Endothelial cell of umbilical vein (primary cell): Measurements from ENCODE around the gene COX14. TPM values are rescaled to one million over a fixed set of nuclear protein-coding genes. Genes with fewer than 3 reads are reported as not detected.
"Not testable (repeated sequence)": the region's sequence is repeated elsewhere in the genome, so short reads cannot be mapped to it uniquely, and the experiment has no call there.

Experiments used
- BruUV-seq: library from RNA; stranded (reverse); fragments of 400-500 nt; replicated peaks from 2 replicates; lab custom pipeline; 2021; lab: Mats Ljungman, UMichigan
- CTCF ChIA-PET: fragments of 300-600, 350-600 bp; sonication (Branson Sonifier 250); formaldehyde crosslinking; loops from one replicate; lab custom pipeline; 2021; ENCODE audit warnings: antibody characterized with exemption, inconsistent platforms; lab: Charles Lee
- POLR2A ChIA-PET: fragments of 300-600, 350-600 bp; sonication (Branson Sonifier 250); formaldehyde crosslinking; loops from one replicate; lab custom pipeline; 2021; ENCODE audit warnings: antibody characterized with exemption, inconsistent platforms; lab: Charles Lee
- DNase-seq: peaks from one replicate; pipeline ENCODE4 v3.0.0-alpha.2; 2011; ENCODE audit warnings: low read depth, low spot score
- FAIRE-seq: peaks from 2 replicates; lab custom pipeline; 2011; peaks lifted over from hg19 to GRCh38; lab: Jason Lieb, UNC
- H2AFZ ChIP-seq: 2 replicates; pipeline ENCODE4 v1.6.0; 2012; ENCODE audit warnings: low read depth, low read length, control low read depth, inconsistent platforms
- H3K27ac ChIP-seq: 2 replicates; pipeline ENCODE4 v1.5.1; 2011; ENCODE audit warnings: low read depth, mild to moderate bottlenecking, control low read depth, low read length, moderate library complexity; ENCODE audit not compliant: insufficient read depth
- H3K27me3 ChIP-seq, 2 experiments: 2 replicates each; pipeline versions ENCODE4 v1.6.0 to v1.6.1; 2011; ENCODE audit warnings: low read length in 2 of 2, mixed read lengths in 1 of 2; ENCODE audit not compliant: control insufficient read depth in 2 of 2, insufficient read depth in 2 of 2
- H3K36me3 ChIP-seq, 2 experiments: 2 replicates in 1 of 2; 3 replicates in 1 of 2; pipeline ENCODE4 v1.5.1; 2011; ENCODE audit warnings: low read length in 2 of 2, mild to moderate bottlenecking in 1 of 2, moderate library complexity in 1 of 2; ENCODE audit not compliant: control insufficient read depth in 2 of 2, insufficient read depth in 2 of 2; ENCODE audit errors: extremely low read depth in 1 of 2
- H3K4me1 ChIP-seq: 3 replicates; pipeline ENCODE4 v1.5.1; 2011; ENCODE audit warnings: mild to moderate bottlenecking, low read length; ENCODE audit not compliant: control insufficient read depth, insufficient read depth; ENCODE audit errors: extremely low read depth
- H3K4me2 ChIP-seq: 2 replicates; pipeline ENCODE4 v1.6.1; 2011; ENCODE audit warnings: low read length, control low read depth, mixed read lengths; ENCODE audit not compliant: insufficient read depth
- H3K4me3 ChIP-seq, 3 experiments: fragments of 200-600 bp in 1 of 3; sonication (generic), shearing (Covaris generic) in 1 of 3; replicated peaks in 1 of 3; 2 replicates each; pipeline ENCODE4 v1.5.1; 2011 to 2016; ENCODE audit warnings: control low read depth in 3 of 3, low read length in 3 of 3, mild to moderate bottlenecking in 2 of 3, inconsistent platforms in 1 of 3, low read depth in 1 of 3, moderate library complexity in 1 of 3; ENCODE audit not compliant: insufficient read depth in 1 of 3
- H3K79me2 ChIP-seq: 2 replicates; pipeline ENCODE4 v1.6.0; 2012; ENCODE audit warnings: low read length, inconsistent platforms; ENCODE audit not compliant: control insufficient read depth, insufficient read depth
- H3K9ac ChIP-seq: replicated peaks from 2 replicates; pipeline ENCODE3; 2011; ENCODE audit warnings: low read length, control low read depth; ENCODE audit not compliant: insufficient read depth; ENCODE audit errors: extremely low read depth
- H3K9me1 ChIP-seq: replicated peaks from 3 replicates; pipeline ENCODE4 v1.6.0; 2011; ENCODE audit warnings: mild to moderate bottlenecking, low read length; ENCODE audit not compliant: control insufficient read depth, insufficient read depth; ENCODE audit errors: extremely low read depth
- H3K9me3 ChIP-seq: replicated peaks from 2 replicates; pipeline ENCODE4 v1.5.1; 2012; ENCODE audit warnings: low read length, inconsistent platforms; ENCODE audit not compliant: control insufficient read depth, insufficient read depth
- H4K20me1 ChIP-seq: replicated peaks from 2 replicates; pipeline ENCODE3; 2011; ENCODE audit warnings: mild to moderate bottlenecking, low read length; ENCODE audit not compliant: control insufficient read depth, insufficient read depth; ENCODE audit errors: extremely low read depth
- EZH2 ChIP-seq: IDR thresholded peaks from 2 replicates; pipeline ENCODE4 v1.6.1; 2012; ENCODE audit warnings: borderline replicate concordance, low read depth, mild to moderate bottlenecking, moderate library complexity, low read length, inconsistent platforms; ENCODE audit not compliant: severe bottlenecking
- MYC ChIP-seq: IDR thresholded peaks from one replicate; pipeline ENCODE4 v1.6.1; 2011; ENCODE audit warnings: mild to moderate bottlenecking, low read depth, low read length
- dilution Hi-C: fragments of 300-500 bp; cut with MboI; formaldehyde crosslinking; loops from one replicate; pipeline ENCODE4 v1.15.0; 2019; ENCODE audit warnings: low sequenced_read_pairs; ENCODE audit not compliant: extremely low pct_ligation_motif_present
- intact Hi-C: fragments of 100-400 bp; cut with micrococcal nuclease; formaldehyde crosslinking; loops from one replicate; pipeline ENCODE4 v1.10.0; 2022
- polyA plus RNA-seq, 4 experiments: library from polyadenylated mRNA; depleted of rRNA in 3 of 4; stranded (reverse) in 3 of 4; unstranded in 1 of 4; fragments of >200 nt; gene quantifications; 2 replicates each; pipeline versions ENCODE4 v1.2.1 to v1.2.3, GENCODE V29; 2011 to 2012; ENCODE audit warnings: missing spikeins in 1 of 4
- total RNA-seq: library from RNA; stranded (reverse); gene quantifications from 2 replicates; pipeline ENCODE4 v1.2.3, GENCODE V29; 2021

The COX14 gene
- total and polyA plus RNA-seq, 2 donors (not counting 3 experiments of a cell fraction or from before 2014, with no cell fraction given), result 40.3 to 106 TPM

- H3K4me2 ChIP-seq, H3K36me3 ChIP-seq, H3K9me3 ChIP-seq, POLR2A ChIA-PET, H3K4me3 ChIP-seq, dilution Hi-C loops, H3K27me3 ChIP-seq, H3K27ac ChIP-seq, H3K4me1 ChIP-seq, H3K9me1 ChIP-seq, intact Hi-C loops, DNase-seq, H4K20me1 ChIP-seq, BruUV-seq, FAIRE-seq, H3K9ac ChIP-seq, H2AFZ ChIP-seq: not testable (repeated sequence)
- H3K79me2 ChIP-seq, result peaks cover 34% of the 10 kb centered on the region
- CTCF ChIA-PET, result interaction anchor here (0.8 to 2.4 kb wide), 5 partner anchors 12 to 312 kb away, joined by 3 to 14 read pairs (median 5); partner anchors contain the start of genes CERS5 and COX14
These were observed 42.9 kb downstream of the COX14 start for GRCh38 chr12:50154947-50155346.

GRCh38 chr12:50156641-50157040 is 44.6 kb downstream of the COX14 start:
- H3K9ac ChIP-seq, result no peak overlapping the region
- H3K79me2 ChIP-seq, result peaks cover 39% of the 10 kb centered on the region
- no peak for DNase-seq
- dilution Hi-C loops (no loop called here), intact Hi-C loops (no loop called here)
- no peak overlapping the region for H3K4me3 ChIP-seq
- ChIA-PET POLR2A (interaction anchor here (0.6 kb wide), 1 partner anchor 55 kb away, joined by 3 read pairs; no protein-coding TSS in a partner anchor), CTCF (interaction anchor here (1.0 to 1.8 kb wide), 4 partner anchors 10 to 72 kb away, joined by 3 to 9 read pairs (median 6); partner anchors contain the start of gene SMARCD1)
- no peaks in the 10 kb centered on the region for H3K4me1 ChIP-seq
- no TSS peak for BruUV-seq
- no peak overlapping the region for H3K4me2 ChIP-seq
- FAIRE-seq, result no peak
- H3K9me3 ChIP-seq, result no peaks in the 10 kb centered on the region
- no peaks in the 10 kb centered on the region for H4K20me1 ChIP-seq
- H3K36me3 ChIP-seq, result no peaks in the 10 kb centered on the region
- no peak overlapping the region for H2AFZ ChIP-seq
- H3K9me1 ChIP-seq, result no peaks in the 10 kb centered on the region
- H3K27ac ChIP-seq, result no peak overlapping the region
- TF ChIP-seq MYC, result no peak
- no peak for TF ChIP-seq EZH2
- H3K27me3 ChIP-seq, result no peaks in the 10 kb centered on the region
